ENCODE results near the gene GPR143. TPM values are rescaled to one million over a fixed set of nuclear protein-coding genes. Genes with fewer than 3 reads are reported as not detected.

Gene GPR143
- total RNA-seq, 4 donors from 2014 or later, result 2.2 to 4.4 (median 3.6) TPM

GRCh38 chrX:9758021-9758638 is 7.5 kb downstream of the GPR143 start:
- TF ChIP-seq CTCF (IDR thresholded peaks at IDR 0.05) (no peak), POLR2A (IDR thresholded peaks at IDR 0.05) (no peak)
- intact Hi-C loops (cut with DNase I; ENCODE audit: low total_unique reads), result no loop called here
- DNase-seq (ENCODE audit: low spot score in 2 of 2), result no peak
- WGBS, 2 donors, result 57 to 60% methylated on average over 1 to 4 of the region's 4 CpGs
- H3K4me3 ChIP-seq (ENCODE audit: low read depth, poor library complexity, severe bottlenecking), result no peak overlapping the region

GRCh38 chrX:9757366-9757765 is 8.3 kb downstream of the GPR143 start:
- DNase-seq (ENCODE audit: low spot score in 2 of 2), result no peak
- no peak for TF ChIP-seq POLR2A (IDR thresholded peaks at IDR 0.05)
- TF ChIP-seq CTCF (IDR thresholded peaks at IDR 0.05), result no peak
- intact Hi-C loops (cut with DNase I; ENCODE audit: low total_unique reads), result no loop called here
- 88 to 91% methylated on average over 7 of the region's 7 CpGs for WGBS, 2 donors
- H3K4me3 ChIP-seq (ENCODE audit: low read depth, poor library complexity, severe bottlenecking), result no peak overlapping the region

- intact Hi-C loops (cut with DNase I; ENCODE audit: low total_unique reads), result no loop called here
- TF ChIP-seq POLR2A (IDR thresholded peaks at IDR 0.05) (no peak), CTCF (IDR thresholded peaks at IDR 0.05) (no peak)
- WGBS, 2 donors, result 58 to 62% methylated on average over 11 of the region's 11 CpGs
- H3K4me3 ChIP-seq (ENCODE audit: low read depth, poor library complexity, severe bottlenecking), result no peak overlapping the region
- DNase-seq (ENCODE audit: low spot score in 2 of 2), result no peak
Observed at GRCh38 chrX:9749146-9749692, 16.4 kb downstream of the GPR143 start.

GRCh38 chrX:9747644-9748043 is 18.0 kb downstream of the GPR143 start:
- DNase-seq (ENCODE audit: low spot score in 2 of 2), result no peak
- intact Hi-C loops (cut with DNase I; ENCODE audit: low total_unique reads), result no loop called here
- H3K4me3 ChIP-seq (ENCODE audit: low read depth, poor library complexity, severe bottlenecking), result no peak overlapping the region
- no peak for TF ChIP-seq POLR2A (IDR thresholded peaks at IDR 0.05)
- 79 to 87% methylated on average over 4 of the region's 4 CpGs for WGBS, 2 donors

GRCh38 chrX:9746148-9746888 is 19.3 kb downstream of the GPR143 start:
- DNase-seq (ENCODE audit: low spot score in 2 of 2), result no peak
- H3K4me3 ChIP-seq (ENCODE audit: low read depth, poor library complexity, severe bottlenecking), result no peak overlapping the region
- WGBS, 2 donors, result 25 to 30% methylated on average over 3 of the region's 3 CpGs
- TF ChIP-seq CTCF (IDR thresholded peaks at IDR 0.05) (no peak), POLR2A (IDR thresholded peaks at IDR 0.05) (no peak)
- intact Hi-C loops (cut with DNase I; ENCODE audit: low total_unique reads), result no loop called here

GRCh38 chrX:9745417-9746115 is 20.1 kb downstream of the GPR143 start:
- 47 to 68% methylated on average over 11 of the region's 11 CpGs for WGBS, 2 donors
- TF ChIP-seq POLR2A (IDR thresholded peaks at IDR 0.05), result no peak
- TF ChIP-seq CTCF (IDR thresholded peaks at IDR 0.05), result no peak
- no peak for DNase-seq (ENCODE audit: low spot score in 2 of 2)
- no peak overlapping the region for H3K4me3 ChIP-seq (ENCODE audit: low read depth, poor library complexity, severe bottlenecking)
- intact Hi-C loops (cut with DNase I; ENCODE audit: low total_unique reads), result no loop called here

All from lower leg skin (tissue), 4 donors.